GM12892 (cell line): ENCODE data around the gene ILF3.
"Not testable (repeated sequence)": the region's sequence is repeated elsewhere in the genome, so short reads cannot be mapped to it uniquely, and the experiment has no call there.

Experiments
- POLR2A ChIP-seq: IDR thresholded peaks from 2 replicates; pipeline ENCODE4 v1.6.1; 2011; ENCODE audit warnings: low read depth, low read length, control low read depth
- TAF1 ChIP-seq: IDR thresholded peaks from 2 replicates; pipeline ENCODE4 v1.6.1; 2011; ENCODE audit warnings: low read depth, mild to moderate bottlenecking, control low read depth, low read length, borderline replicate concordance

- not testable (repeated sequence) for TF ChIP-seq POLR2A, TAF1
These were observed 9.1 kb downstream of the ILF3 start for GRCh38 chr19:10663252-10663563.
